ENCODE data around the gene DDIT3.

DNA sequence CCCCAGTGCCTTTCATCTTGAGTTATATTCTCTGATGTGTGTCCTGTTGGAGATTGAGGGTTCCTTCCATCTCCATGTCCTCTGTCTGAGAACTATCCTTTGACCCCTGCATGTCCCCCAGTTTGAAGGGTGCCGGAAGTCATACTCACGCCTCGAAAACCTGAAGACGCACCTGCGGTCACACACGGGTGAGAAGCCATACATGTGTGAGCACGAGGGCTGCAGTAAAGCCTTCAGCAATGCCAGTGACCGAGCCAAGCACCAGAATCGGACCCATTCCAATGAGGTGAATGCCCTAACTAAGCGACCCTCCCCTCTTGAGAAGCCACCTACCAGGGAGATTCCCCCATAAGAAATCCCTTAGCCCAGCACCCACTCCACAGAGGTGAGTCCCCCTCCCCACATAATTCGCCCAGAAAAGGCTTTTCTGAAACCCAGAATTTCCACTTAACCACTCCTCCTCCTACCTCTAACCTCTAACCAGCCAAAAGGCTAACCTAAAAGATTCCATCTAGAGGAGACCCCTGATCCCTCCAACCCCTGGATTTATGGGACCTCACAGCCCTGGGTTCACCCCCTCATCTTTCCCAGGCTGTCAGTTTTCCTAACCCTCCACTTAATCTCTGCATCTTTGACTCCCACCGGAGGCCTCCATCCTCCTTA is 53.0 kb downstream of the DDIT3 start:
- TF ChIP-seq HMGA2 (CRISPR knock-in tag; IDR thresholded peaks at IDR 0.05) (no peak), ATF3 (CRISPR knock-in tag; conservative IDR thresholded peaks at IDR 0.05) (no peak), ZNF512 (CRISPR knock-in tag; IDR thresholded peaks at IDR 0.05; ENCODE audit: borderline replicate concordance) (no peak), TEAD4 (CRISPR knock-in tag; IDR thresholded peaks at IDR 0.05) (no peak), ZNF416 (CRISPR knock-in tag; IDR thresholded peaks at IDR 0.05) (no peak), ZBTB21 (CRISPR knock-in tag; IDR thresholded peaks at IDR 0.05; ENCODE audit: borderline replicate concordance) (no peak), CDX4 (CRISPR knock-in tag; IDR thresholded peaks at IDR 0.05; ENCODE audit: borderline replicate concordance) (no peak), CREB1 (CRISPR knock-in tag; IDR thresholded peaks at IDR 0.05) (no peak)
- TF ChIP-seq, protein P1, sequence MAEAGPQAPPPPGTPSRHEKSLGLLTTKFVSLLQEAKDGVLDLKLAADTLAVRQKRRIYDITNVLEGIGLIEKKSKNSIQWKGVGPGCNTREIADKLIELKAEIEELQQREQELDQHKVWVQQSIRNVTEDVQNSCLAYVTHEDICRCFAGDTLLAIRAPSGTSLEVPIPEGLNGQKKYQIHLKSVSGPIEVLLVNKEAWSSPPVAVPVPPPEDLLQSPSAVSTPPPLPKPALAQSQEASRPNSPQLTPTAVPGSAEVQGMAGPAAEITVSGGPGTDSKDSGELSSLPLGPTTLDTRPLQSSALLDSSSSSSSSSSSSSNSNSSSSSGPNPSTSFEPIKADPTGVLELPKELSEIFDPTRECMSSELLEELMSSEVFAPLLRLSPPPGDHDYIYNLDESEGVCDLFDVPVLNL (CRISPR knock-in tag; IDR thresholded peaks at IDR 0.05; ENCODE audit: borderline replicate concordance, low read depth): no peak
- TF ChIP-seq, protein P2, sequence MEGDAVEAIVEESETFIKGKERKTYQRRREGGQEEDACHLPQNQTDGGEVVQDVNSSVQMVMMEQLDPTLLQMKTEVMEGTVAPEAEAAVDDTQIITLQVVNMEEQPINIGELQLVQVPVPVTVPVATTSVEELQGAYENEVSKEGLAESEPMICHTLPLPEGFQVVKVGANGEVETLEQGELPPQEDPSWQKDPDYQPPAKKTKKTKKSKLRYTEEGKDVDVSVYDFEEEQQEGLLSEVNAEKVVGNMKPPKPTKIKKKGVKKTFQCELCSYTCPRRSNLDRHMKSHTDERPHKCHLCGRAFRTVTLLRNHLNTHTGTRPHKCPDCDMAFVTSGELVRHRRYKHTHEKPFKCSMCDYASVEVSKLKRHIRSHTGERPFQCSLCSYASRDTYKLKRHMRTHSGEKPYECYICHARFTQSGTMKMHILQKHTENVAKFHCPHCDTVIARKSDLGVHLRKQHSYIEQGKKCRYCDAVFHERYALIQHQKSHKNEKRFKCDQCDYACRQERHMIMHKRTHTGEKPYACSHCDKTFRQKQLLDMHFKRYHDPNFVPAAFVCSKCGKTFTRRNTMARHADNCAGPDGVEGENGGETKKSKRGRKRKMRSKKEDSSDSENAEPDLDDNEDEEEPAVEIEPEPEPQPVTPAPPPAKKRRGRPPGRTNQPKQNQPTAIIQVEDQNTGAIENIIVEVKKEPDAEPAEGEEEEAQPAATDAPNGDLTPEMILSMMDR (IDR thresholded peaks at IDR 0.05): no peak
- TF ChIP-seq, protein P3, sequence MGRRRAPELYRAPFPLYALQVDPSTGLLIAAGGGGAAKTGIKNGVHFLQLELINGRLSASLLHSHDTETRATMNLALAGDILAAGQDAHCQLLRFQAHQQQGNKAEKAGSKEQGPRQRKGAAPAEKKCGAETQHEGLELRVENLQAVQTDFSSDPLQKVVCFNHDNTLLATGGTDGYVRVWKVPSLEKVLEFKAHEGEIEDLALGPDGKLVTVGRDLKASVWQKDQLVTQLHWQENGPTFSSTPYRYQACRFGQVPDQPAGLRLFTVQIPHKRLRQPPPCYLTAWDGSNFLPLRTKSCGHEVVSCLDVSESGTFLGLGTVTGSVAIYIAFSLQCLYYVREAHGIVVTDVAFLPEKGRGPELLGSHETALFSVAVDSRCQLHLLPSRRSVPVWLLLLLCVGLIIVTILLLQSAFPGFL (CRISPR knock-in tag; IDR thresholded peaks at IDR 0.05; ENCODE audit: borderline replicate concordance): no peak
- TF ChIP-seq, protein P4, sequence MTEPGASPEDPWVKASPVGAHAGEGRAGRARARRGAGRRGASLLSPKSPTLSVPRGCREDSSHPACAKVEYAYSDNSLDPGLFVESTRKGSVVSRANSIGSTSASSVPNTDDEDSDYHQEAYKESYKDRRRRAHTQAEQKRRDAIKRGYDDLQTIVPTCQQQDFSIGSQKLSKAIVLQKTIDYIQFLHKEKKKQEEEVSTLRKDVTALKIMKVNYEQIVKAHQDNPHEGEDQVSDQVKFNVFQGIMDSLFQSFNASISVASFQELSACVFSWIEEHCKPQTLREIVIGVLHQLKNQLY (CRISPR knock-in tag; IDR thresholded peaks at IDR 0.05): no peak

Measured in WTC11 (cell line).